Omental fat pad (tissue), 4 donors: ENCODE results near the gene CARNS1. TPM values are rescaled to one million over a fixed set of nuclear protein-coding genes. Genes with fewer than 3 reads are reported as not detected.

Experiments used
- ATAC-seq: fragments of 150-250 bp; one replicate; pipeline ENCODE4 v1.9.1; 2016; ENCODE audit warnings: mild to moderate bottlenecking, moderate library complexity; ENCODE audit not compliant: low FRiP score
- DNase-seq: peaks from one replicate; pipeline ENCODE4 v3.0.0-alpha.2; 2019; ENCODE audit warnings: low spot score
- total RNA-seq, 4 donors: library from RNA; depleted of rRNA; stranded (reverse); fragments of >200 nt; gene quantifications; one replicate each; pipeline ENCODE4 v1.1.0, GENCODE V29; 2016
- TF ChIP-seq, protein P1 (sequence below), 3 donors: fragments of 450-650 bp; IDR thresholded peaks; one replicate each; pipeline ENCODE4 v1.5.1; 2016 to 2017; ENCODE audit warnings: antibody characterized with exemption in 3 of 3, mild to moderate bottlenecking in 3 of 3, moderate library complexity in 2 of 3

The CARNS1 gene
- total RNA-seq, 4 donors from 2014 or later = 0.47 to 42.6 (median 7.5) TPM

DNA sequence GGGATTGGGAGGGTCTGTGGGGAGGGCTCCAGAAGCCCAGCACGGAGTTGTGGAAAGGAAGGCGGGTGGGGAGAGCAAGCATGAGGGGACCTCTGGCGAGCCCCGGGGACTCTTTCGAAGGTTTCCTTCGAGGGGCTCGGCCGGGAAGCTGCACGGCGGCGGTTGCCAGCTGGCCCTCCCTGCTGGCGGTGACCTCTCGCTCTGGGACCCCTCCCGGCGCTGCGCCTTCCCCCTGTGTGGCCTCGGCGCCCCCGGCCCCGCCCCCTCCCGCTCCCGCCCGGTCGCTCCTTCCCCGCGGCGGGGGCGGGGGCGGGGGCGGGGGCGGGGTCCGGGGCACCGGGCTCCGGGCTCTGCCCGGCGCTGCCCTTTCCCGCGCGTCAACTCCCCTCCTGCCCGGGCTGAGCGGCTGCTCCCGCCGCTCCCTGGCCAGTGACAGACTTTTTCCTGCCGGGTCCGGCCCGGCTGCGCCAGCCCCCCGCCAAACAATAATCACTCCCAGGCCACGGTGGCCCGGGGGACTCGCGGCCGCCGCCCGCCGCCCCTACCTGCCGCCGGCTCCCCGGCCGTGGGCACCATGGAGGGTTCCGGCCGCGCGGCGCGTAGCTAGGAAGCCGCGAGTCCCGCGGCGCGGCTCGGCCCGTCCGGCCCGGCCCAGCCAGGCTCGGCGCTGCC lies 43.0 kb upstream of the CARNS1 start:
- ATAC-seq (no peak), DNase-seq (no peak)
- TF ChIP-seq, protein P1, sequence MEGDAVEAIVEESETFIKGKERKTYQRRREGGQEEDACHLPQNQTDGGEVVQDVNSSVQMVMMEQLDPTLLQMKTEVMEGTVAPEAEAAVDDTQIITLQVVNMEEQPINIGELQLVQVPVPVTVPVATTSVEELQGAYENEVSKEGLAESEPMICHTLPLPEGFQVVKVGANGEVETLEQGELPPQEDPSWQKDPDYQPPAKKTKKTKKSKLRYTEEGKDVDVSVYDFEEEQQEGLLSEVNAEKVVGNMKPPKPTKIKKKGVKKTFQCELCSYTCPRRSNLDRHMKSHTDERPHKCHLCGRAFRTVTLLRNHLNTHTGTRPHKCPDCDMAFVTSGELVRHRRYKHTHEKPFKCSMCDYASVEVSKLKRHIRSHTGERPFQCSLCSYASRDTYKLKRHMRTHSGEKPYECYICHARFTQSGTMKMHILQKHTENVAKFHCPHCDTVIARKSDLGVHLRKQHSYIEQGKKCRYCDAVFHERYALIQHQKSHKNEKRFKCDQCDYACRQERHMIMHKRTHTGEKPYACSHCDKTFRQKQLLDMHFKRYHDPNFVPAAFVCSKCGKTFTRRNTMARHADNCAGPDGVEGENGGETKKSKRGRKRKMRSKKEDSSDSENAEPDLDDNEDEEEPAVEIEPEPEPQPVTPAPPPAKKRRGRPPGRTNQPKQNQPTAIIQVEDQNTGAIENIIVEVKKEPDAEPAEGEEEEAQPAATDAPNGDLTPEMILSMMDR (IDR thresholded peaks at IDR 0.05) = no peak

DNA sequence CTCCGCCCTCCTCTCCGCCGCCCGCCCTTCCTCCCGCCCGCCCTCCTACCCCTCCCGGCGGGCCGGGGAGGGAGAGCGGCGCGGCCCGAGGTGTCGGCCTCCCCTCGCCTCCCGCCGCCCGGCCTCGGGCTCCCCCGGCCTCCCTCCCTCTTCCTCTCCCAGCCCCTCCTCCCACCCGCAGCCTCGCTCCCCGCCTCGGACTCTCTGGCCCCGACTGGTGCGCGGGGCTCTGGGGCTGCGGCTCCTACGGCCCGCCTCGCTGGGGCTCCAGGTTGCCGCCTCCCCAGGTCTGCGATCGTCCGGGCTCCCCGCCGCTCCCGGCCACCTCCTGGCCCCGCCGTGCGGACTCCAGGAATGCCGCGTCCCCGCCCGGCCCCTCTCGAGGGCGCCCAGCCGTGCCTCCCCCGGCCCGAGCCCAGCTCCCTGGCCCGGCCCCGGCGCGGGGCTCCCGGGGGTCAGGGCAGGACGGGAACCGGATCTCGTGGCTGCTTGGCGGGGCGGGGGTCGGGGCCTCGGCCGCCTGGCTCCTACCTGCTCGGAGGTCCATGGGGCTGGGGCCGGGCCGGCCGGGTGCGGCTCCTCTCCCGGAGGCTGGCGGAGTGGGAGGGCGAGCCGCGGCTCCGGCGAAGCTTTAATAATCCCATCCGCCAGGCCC lies 42.4 kb upstream of the CARNS1 start, which contains the start of gene CLCF1:
Gene CLCF1 (minus strand): TSS at position 606 of the 655 bp plus-strand sequence. CDS start 59 bp downstream, at position 547.
- ATAC-seq = peak; percentile 15
- no peak for DNase-seq
- TF ChIP-seq, protein P1 (IDR thresholded peaks at IDR 0.05) = no peak

DNA sequence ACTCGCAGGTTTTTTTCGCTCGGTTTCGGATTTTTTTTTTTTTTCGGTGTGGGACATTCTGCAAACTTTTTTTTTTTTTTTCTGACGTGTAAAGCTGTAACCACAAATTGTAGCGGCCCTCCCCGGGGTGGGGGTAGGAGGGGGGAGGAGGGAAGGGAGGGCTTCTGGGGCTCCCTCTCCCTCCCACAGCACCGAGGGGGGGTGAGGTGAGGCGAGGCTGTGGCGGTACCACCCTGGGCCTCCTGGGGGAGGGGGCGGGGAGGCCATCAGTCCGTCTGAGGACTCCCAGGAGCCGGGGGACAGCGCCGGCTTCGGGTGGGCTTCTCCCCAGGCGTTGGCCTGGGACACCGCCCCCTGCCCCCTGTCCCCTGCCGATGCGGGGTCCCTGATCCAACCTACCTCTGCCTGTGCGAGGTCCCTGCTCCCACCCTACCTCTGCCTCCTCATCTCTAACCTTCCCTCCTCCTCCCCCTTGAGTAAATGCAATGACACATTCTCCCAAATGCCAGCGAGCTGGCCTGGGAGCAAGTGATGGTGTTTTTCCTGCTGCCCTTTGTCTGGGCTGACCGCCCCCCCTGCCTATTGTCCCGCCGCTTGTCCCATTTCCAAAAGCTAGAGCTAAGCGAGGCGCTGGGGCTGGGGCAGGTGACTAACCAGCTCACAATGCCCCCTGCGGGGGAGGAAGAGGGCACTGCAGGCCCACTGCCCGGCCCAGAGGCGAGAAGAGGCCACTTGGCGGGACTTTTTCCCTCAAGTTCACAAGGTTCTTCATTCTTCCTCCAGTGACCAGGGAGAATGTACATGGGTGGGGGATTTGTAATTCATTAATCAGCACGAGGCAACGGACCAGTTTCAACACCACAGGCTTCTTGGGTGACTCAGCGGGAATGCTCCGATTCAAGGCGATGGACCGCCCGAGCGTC lies 41.6 kb upstream of the CARNS1 start:
- peak; percentile 67 for ATAC-seq
- DNase-seq = peak; percentile 70
- TF ChIP-seq, protein P1 (IDR thresholded peaks at IDR 0.05) = peak in 1 of 3 donors; percentile 11

DNA sequence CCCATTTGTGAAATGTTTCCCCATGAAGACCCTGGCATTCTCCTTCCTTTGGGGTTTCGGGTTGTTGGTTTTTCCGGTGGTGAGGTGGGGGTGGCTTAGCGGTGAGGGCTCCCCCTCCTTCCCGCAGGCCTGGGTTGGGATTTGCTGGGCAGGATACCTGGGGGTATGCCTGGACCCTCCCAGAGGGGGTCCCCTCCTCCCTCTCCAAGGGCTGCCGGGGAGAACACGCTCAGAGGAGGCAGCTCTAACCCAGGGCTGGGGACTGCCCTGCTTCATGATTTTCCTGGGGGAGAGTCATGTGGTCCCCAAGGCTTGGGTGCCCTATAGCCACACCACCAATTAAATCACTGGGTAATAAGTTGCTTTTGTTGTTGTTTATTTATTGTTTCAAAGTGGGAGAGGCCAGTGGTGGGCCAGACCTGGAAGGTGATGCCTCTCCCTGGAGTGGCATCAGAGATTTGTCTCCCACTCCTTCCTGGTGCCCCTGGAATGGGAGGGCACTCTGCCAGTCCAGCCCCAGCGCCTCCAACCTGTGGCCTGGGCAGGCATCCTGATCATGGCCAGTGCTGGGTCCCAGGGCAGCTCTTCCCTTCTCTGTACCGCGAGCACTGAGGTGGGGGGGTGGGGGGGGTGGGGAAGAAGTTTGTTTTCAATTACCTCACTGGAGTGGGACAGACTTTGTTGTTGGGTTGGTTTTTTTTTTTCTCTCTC lies 40.8 kb upstream of the CARNS1 start:
- ATAC-seq (peak; percentile 9), DNase-seq (no peak)
- TF ChIP-seq, protein P1 (IDR thresholded peaks at IDR 0.05) = no peak

DNA sequence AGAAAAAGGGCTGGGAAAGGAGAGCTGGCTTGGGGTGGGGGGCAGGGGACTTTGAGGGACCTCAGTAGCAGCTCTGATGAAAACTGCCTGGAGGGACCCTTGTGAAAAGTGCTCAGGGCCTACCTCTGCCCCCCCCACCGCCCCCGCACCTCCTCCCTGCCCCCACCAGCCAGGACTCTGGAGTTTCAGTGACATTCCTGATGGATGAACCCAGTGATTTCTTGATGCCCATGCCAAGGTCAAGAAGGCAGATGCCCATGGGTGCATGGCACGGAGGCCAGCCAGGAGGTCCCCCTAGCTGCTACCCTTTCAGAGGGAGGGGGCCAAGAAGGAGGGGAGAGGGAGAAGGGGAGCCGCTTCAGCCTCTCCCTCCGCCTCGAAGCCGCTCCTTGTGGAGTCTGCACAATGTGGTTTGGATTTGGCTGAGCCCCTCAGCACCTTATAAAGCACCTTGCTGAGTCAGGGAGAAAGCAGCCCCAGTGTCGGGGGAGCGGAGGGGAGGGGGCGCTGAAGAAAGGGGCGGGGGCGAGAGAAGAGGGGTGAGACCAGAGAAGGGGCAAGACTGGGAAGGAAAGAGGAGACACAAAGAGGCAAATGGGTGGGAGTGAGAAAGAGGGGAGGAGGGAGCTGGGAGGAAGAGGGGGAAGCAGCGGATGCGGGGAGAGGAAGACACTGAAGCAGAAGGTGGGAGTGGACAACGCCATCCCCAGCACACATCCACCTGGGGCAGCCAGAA lies 40.0 kb upstream of the CARNS1 start:
- ATAC-seq = no peak
- TF ChIP-seq, protein P1 (IDR thresholded peaks at IDR 0.05) = no peak
- DNase-seq = no peak
